Stimulated activated CD4-positive, alpha-beta T cell treated with anti-CD3 and anti-CD28 coated beads, Interleukin-4, amount 100 ng/mL, for 48 hours (primary cell): ENCODE data around the gene SLC46A1.

Experiments used
- DNase-seq, 2 donors: peaks; one replicate each; pipeline ENCODE4 v3.0.0-alpha.2; 2020; ENCODE audit warnings: low read depth in 2 of 2

SLC46A1 gene

DNA sequence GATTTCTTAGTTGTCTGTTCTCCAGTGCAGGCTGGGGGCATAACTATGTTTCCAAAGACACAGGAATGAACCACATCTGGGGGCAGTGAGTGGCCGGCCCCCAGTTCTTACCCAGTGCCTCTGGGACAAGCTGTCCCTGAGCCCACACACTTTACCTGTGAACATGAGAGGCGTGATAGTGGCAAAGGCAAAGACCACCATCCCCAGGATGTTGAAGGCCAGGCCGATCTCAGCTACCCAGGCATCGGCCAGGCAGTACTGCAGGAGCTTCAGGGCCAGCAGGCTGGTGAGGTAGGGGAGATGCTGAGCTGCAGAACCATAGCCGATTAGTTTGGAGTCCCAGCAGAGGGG lies 1.6 kb downstream of the SLC46A1 start:
- DNase-seq: no peak

GRCh38 chr17:28404007-28404406 lies 2.0 kb downstream of the SLC46A1 start:
- no peak for DNase-seq

DNA sequence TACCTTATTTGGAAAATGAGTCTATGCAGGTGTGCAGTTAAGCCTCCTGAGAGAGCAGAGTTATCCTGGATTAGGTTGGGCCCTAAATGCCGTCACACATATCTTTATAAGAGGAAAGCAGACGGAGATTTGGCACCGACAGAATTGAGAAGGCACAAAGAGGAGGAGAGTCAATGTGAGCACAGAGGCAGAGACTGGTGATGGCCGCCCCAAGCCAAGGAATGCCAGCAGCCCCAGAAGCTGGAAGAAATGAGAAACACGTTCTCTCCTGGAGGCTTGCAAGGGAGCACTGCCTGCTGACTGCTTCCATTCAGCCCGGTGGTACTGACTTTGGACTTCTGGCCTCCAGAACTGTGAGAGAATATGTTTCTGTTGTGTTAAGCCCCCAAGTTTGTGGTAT lies 3.2 kb downstream of the SLC46A1 start:
- DNase-seq: no peak

- no peak for DNase-seq
Measured at GRCh38 chr17:28402224-28402630, 3.8 kb downstream of the SLC46A1 start.

DNA sequence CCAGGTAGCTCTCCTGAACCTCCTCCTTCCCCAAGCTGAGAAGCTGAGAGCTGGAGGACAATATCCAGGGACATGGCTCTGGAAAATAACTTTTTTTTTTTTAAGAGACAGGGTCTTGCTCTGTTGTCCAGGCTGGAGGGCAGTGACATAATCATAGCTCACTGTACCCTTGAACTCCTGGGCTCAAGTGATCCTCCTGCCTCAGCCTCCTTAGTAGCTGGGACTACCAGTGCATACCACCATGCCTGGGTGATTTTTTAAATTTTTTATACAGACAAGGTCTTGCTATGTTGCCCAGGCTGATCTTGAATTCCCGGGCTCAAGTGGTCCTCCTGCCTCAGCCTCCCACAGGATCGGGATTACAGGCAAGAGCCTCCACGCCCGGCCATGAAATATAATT lies 6.2 kb downstream of the SLC46A1 start:
- DNase-seq: no peak

GRCh38 chr17:28398280-28398981 lies 7.6 kb downstream of the SLC46A1 start:
- DNase-seq: no peak

GRCh38 chr17:28397687-28398279 lies 8.2 kb downstream of the SLC46A1 start:
- DNase-seq: no peak

- DNase-seq: no peak
Measured at GRCh38 chr17:28397275-28397674, 8.7 kb downstream of the SLC46A1 start.

DNA sequence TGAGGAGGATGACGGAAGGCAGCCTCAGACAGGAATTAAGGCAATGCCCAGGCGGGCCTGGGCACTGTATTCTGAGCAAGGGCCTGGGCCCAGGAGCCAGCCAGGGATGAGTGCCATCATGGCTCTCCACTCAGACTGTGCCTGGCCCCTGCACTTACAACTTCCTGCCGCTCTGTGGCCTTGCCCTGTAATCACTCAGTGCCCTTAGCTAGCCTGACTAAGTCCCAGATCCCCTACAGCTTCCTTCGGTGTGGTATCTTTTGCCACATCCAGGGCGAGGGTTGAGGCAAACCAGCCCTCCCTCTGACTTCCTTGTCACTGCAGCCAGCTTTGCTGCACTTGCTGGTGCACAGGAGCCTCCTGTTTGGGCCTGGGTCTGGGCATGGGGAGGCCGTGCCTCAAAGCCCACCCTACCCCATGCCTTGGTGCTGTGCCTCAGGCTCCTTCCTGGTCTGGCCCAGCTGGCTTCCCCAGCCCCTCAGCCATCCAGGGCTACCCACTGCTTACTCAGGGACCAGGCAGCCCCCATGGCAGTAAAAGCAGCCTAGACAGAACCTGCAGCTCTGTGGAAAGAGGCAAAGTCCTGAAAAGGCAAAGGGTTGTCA lies 9.3 kb downstream of the SLC46A1 start:
- no peak for DNase-seq

- DNase-seq: no peak
Measured at GRCh38 chr17:28395968-28396367, 10.0 kb downstream of the SLC46A1 start.

DNA sequence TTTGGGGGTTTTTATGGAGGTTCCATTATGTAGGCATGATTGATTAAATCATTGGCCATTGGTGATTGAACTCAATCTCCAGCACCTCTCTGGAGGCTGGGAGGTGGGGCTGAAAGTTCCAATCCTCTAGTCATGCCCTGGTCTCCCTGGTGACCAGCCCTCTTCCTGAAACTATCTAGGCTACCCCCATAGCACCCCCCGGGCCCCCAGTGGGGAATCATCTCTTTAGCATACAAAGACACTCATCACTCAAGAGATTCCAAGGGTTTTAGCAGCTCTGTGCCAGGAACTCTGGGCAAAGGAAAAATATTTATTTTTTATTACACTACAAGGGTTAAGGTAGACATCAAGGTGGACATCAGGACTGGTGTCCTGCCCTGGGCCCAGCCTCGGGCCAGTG lies 10.6 kb downstream of the SLC46A1 start:
- DNase-seq: no peak

DNA sequence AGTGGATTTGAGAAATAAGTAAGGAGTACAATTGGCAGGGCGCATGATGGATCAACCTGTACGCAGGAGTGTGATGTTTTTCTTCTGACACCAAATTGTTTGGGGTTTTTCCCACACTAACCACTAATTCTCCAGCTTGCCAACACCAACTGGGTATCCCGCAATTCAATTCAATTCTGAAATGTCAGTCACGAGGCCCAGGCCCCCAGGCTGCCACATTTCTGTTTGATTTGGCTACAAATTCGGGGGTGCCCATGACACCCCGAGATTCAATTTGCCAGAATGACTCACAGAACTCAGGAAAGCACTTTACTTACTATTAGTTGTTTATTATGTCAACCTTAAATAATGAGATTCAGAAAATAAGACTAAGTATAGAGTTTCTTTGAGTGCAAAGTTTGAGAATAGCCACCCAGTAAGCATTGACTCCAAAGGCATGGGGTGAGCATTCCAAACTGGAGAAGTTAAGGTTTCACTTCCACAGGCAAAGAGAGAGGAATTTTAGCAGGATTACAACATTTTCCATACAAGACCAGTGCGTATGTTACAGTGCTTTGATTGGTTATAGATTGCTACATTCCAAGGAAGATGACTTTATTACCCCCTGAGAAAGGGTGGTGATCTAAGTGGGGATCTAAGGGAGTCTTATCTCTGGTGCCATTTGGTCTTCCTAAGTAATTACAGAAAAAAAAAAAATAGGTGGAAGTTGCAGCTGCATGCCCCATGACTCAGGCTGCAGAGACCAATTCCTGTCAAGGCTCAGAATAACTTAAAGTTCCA lies 11.5 kb downstream of the SLC46A1 start:
- no peak for DNase-seq

GRCh38 chr17:28392491-28392890 lies 13.5 kb downstream of the SLC46A1 start:
- DNase-seq: no peak

DNA sequence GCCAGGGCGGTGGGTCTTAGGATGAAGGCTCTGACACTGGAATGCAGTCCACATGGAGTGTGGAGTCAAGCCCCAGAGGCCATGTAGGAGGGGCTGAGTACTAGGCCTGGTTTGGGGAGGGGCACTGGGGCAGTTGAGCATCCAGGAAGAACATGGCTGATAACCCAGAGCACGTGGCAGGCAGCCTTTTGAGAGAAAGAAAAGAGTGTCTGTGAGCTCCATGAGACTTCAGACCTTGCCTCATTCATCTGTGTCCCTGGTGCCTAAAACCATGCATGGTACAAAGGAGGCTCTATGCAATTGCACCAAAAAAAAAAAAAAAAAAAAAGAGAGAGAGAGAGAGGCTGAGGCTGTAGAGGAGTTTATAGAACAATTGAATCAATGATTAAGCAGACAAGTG lies 14.6 kb downstream of the SLC46A1 start:
- DNase-seq: no peak

DNA sequence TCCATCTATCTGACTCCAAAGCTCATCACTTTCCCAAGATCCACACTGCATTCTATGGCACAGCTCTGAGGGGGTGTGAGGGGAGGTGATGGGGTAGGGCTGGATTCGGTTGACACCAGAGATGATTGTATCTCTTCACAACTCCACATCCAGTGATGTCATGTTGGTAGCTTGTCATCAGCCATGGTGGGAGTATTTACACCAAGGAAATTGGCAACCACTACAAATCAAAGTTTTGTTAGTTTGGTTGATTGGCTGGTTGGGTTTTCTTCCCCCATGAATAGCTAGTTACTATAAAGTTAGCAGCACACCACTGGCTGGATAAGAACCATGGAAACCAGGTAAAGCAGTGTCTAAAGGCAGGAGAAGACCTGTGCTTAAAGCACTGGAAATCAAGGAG lies 15.0 kb downstream of the SLC46A1 start:
- no peak for DNase-seq

DNA sequence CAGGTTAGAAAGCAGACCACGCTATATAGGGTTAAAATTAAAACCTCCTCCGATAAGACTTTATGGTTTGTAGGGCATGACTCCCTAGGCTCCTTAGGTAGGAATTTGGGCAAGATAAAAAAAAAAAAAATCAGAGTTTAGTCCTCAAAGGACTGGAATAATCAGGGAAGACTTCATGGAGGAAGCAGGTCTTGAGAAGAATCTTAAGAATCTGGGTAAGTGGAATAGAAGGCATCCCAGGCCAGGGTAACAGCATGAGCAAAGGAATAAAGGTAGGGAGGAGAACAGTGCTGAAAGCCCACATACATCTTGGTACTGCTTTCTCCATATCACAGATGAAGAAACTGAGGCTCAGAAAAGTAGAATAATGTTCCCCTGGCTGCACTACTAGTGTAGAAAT lies 15.4 kb downstream of the SLC46A1 start:
- no peak for DNase-seq

DNA sequence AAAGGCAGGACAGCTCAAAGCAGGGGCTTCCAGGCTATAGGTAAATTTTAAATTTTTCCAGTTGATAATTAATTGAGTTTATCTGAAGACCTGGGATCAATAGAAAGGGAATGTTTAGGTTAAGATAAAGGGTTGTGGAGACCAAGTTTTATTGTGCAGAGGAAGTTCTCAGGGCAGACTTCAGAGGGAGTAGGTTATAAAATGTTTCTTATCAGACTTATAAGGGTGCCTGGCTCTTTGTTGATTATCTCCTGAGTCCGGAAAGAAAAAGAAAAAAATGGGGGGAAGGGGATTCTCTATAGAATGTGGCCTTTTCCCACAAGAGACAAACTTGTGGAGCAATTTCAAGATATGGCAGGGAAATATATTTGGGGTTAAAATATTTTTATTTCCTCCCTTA lies 15.9 kb downstream of the SLC46A1 start:
- DNase-seq: no peak

- DNase-seq: no peak
Measured at GRCh38 chr17:28388106-28388505, 17.9 kb downstream of the SLC46A1 start.

DNA sequence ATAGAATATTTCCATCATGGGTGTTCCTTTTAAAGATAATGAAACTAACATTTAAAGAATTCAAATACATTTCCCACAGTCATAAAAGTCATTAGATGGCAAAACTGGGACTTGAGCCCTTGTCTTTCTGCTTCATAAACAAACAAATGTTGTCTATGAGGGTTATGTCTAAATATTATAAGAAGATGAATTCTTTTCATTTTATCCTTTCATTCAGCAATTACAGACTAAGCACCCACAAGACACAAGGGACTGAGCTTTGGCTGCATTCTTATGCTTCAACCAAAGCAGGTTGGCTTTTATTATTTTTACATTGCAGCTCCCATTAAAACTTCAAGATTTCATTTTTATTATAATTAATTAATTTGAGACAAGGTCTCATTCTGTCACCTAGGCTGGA lies 19.6 kb downstream of the SLC46A1 start:
- no peak for DNase-seq

- no peak for DNase-seq
Measured at GRCh38 chr17:28385406-28385805, 20.6 kb downstream of the SLC46A1 start.

DNA sequence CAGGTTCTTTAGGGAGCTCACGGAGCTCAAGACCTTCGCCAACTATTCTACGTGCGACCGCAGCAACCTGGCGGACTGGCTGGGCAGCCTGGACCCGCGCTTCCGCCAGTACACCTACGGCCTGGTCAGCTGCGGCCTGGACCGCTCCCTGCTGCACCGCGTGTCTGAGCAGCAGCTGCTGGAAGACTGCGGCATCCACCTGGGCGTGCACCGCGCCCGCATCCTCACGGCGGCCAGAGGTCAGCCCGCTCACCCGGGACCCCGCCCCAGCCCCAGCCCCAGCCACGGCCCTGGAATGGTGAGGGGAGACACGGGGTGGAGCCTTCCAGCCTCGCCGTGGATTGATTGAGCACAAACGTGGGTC lies 21.0 kb downstream of the SLC46A1 start:
- no peak for DNase-seq

DNA sequence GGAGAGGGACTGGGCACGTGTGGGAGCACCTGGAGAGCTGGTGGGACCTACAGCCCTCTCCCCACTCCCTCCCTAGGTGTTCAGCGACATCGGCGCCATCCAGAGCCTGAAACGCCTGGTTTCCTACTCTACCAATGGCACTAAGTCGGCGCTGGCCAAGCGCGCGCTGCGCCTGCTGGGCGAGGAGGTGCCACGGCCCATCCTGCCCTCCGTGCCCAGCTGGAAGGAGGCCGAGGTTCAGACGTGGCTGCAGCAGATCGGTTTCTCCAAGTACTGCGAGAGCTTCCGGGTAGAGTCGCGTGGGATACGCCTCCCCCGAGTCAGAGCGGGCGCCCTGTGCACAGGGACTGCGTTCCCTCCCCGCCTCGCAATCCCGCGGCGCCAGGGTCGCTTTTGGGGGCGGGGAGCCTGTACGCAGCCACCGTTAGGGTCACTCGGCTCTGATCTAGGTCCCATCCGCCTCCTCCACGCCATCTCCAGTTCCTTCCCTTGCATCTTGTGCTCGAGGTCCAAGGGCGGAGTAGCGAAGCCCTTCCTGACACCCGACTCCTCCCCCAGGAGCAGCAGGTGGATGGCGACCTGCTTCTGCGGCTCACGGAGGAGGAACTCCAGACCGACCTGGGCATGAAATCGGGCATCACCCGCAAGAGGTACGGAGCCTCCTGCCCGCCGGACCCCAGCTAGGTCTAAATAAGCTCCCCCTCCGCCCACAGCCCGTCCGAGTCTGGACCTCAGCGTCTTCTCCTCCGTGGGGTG lies 21.6 kb downstream of the SLC46A1 start:
- DNase-seq: peak; percentile 51 to 57
